GM18507 (cell line): ENCODE measurements around the gene IFNL4.

Source experiments
- DNase-seq: peaks from one replicate; pipeline ENCODE4 v3.0.0; 2011; ENCODE audit warnings: low read depth; ENCODE audit not compliant: insufficient read length; ENCODE audit errors: extremely low spot score
- FAIRE-seq: peaks from 2 replicates; lab custom pipeline; 2011; peaks lifted over from hg19 to GRCh38; lab: Jason Lieb, UNC

The IFNL4 gene

DNA sequence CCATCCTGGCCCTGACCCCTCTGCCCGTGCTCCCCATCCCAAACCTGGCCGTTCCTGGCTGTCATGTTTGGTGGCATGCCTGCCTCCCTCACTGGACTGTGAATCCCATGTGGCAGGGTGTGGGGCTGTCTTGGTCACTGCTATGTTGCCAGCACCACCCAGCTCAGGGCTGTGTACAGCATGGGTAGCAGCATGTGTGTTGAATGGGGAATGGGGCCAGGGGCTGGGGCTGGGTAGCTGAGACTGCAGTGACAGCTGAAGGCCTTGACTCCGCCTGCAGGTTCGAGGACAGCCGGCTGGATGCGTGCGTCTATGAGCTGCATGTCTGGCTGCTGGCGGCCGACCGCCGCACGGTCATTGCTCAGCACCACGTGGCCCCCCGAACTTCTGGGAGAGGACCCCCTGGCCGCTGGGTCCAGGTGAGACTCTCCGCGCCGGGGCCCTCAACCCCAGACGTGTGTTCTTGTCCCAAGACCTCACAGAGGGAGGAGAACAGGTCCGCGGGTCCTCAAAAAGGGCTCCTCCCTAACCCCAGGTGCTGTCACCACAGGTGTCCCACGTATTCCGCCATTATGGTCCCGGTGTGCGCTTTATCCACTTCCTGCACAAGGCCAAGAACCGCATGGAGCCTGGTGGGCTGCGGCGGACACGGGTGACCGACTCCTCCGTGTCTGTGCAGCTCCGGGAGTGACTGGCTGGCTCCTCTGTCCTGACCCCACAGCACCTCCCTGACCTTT lies 48.4 kb downstream of the IFNL4 start:
- FAIRE-seq, result no peak
- no peak for DNase-seq

- no peak for DNase-seq
- no peak for FAIRE-seq
These were observed 49.6 kb downstream of the IFNL4 start for GRCh38 chr19:39199025-39199424.

GRCh38 chr19:39197808-39198207 lies 50.8 kb downstream of the IFNL4 start:
- FAIRE-seq, result no peak
- no peak for DNase-seq

GRCh38 chr19:39196860-39197562 lies 51.6 kb downstream of the IFNL4 start, which contains the start of gene NCCRP1:
NCCRP1 (plus strand) TSS chr19:39196964; CDS start chr19:39196983, 19 bp downstream.
- no peak for DNase-seq
- FAIRE-seq, result no peak

DNA sequence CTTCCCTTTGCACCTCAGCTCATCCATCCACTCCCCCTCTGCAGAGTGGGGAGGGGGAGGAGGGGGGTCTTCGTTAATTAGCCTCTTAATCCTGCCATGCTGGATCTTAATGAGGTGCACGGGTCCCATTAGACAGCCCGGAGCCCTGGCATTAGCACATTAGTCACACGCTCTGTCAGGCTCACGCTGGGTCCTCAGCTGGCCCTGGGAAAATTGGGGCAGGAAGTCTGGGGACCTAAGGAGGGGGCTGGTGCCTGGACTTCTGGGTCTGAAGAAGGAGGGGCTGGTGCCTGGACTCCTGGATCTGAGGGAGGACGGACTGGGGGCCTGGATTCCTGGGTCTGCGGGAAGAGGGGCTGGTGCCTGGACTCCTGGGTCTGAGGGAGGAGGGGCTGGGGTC lies 52.3 kb downstream of the IFNL4 start:
- DNase-seq (no peak), FAIRE-seq (no peak)
